ENCODE measurements around the gene CCNF.
A peak's percentile ranks its signal among the peaks of the same experiment; 100 is the strongest.

Gene CCNF

DNA sequence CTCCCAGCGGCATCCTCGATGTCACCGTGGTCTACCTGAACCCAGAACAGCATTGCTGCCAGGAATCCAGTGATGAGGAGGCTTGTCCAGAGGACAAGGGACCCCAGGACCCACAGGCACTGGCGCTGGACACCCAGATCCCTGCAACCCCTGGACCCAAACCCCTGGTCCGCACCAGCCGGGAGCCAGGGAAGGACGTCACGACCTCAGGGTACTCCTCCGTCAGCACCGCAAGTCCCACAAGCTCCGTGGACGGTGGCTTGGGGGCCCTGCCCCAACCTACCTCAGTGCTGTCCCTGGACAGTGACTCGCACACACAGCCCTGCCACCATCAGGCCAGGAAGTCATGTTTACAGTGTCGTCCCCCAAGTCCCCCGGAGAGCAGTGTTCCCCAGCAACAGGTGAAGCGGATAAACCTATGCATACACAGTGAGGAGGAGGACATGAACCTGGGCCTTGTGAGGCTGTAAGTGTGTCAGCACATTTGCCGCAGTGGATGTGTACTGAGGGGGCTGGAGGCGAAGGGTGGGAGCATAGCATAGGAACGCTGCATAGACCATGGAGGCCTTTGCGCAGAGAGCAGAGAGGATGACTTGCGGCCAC lies 27.4 kb downstream of the CCNF start:
- TF ChIP-seq, protein P1, sequence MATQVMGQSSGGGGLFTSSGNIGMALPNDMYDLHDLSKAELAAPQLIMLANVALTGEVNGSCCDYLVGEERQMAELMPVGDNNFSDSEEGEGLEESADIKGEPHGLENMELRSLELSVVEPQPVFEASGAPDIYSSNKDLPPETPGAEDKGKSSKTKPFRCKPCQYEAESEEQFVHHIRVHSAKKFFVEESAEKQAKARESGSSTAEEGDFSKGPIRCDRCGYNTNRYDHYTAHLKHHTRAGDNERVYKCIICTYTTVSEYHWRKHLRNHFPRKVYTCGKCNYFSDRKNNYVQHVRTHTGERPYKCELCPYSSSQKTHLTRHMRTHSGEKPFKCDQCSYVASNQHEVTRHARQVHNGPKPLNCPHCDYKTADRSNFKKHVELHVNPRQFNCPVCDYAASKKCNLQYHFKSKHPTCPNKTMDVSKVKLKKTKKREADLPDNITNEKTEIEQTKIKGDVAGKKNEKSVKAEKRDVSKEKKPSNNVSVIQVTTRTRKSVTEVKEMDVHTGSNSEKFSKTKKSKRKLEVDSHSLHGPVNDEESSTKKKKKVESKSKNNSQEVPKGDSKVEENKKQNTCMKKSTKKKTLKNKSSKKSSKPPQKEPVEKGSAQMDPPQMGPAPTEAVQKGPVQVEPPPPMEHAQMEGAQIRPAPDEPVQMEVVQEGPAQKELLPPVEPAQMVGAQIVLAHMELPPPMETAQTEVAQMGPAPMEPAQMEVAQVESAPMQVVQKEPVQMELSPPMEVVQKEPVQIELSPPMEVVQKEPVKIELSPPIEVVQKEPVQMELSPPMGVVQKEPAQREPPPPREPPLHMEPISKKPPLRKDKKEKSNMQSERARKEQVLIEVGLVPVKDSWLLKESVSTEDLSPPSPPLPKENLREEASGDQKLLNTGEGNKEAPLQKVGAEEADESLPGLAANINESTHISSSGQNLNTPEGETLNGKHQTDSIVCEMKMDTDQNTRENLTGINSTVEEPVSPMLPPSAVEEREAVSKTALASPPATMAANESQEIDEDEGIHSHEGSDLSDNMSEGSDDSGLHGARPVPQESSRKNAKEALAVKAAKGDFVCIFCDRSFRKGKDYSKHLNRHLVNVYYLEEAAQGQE (IDR thresholded peaks at IDR 0.05; ENCODE audit: insufficient read depth in 1 of 2, low read depth in 2 of 2, low read length in 2 of 2), result no peak
- TF ChIP-seq TAF1 (IDR thresholded peaks at IDR 0.05; ENCODE audit: borderline replicate concordance, insufficient read depth, low read length), result no peak
- TF ChIP-seq POLR2AphosphoS5 (IDR thresholded peaks at IDR 0.05; ENCODE audit: low read depth, low read length), result no peak; the same call in 1 of the 2 replicates

DNA sequence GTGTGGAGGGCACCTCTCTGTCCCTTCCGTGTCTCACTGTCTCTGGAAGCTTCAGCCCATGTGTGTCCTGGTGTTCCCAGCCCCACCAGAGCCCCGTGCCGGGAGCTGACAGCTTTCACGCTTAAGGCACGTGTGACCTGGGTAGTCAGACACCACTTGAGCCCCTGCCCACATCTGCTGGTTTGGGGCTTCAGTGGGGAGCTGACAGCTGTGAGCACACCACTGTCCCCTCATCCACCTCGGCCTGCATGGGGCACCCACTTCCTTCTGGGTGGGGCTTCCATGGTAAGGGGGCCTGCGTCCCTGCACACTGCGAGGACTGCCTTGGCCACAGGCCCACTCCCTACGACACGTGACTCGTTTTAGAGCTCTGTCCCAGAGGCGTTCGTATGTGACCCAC lies 28.0 kb downstream of the CCNF start:
- TF ChIP-seq TAF1 (IDR thresholded peaks at IDR 0.05; ENCODE audit: borderline replicate concordance, insufficient read depth, low read length) (no peak), SIN3A (IDR thresholded peaks at IDR 0.05; ENCODE audit: borderline replicate concordance, insufficient read depth, low read length) (no peak), POLR2AphosphoS5 (IDR thresholded peaks at IDR 0.05; ENCODE audit: low read depth, low read length) (no peak), FOXP2 (optimal IDR thresholded peaks at IDR 0.05; ENCODE audit: borderline replicate concordance, extremely low read depth, extremely low read length, insufficient read depth) (no peak)
- TF ChIP-seq, protein P1 (IDR thresholded peaks at IDR 0.05; ENCODE audit: insufficient read depth in 1 of 2, low read depth in 2 of 2, low read length in 2 of 2), result no peak

DNA sequence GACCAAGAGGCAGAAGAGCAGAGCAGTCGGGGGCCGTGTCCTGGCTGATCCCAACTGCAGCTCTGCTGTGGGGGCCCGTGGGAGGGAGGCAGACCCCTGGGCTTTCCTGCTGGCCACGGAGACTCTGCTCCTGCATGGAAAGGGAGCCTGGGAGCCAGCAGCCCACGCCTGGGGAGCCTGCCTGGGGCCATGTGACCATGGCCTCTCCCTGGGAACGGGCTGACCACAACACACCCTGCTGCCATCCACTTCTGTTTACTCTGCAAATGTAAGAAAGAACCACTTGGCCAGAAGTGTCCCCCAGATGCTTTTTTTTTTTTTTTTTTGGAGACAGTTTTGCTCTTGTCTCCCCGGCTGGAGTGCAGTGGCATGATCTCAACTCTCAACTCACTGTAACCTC lies 28.7 kb downstream of the CCNF start:
- TF ChIP-seq TAF1 (IDR thresholded peaks at IDR 0.05; ENCODE audit: borderline replicate concordance, insufficient read depth, low read length), result no peak

DNA sequence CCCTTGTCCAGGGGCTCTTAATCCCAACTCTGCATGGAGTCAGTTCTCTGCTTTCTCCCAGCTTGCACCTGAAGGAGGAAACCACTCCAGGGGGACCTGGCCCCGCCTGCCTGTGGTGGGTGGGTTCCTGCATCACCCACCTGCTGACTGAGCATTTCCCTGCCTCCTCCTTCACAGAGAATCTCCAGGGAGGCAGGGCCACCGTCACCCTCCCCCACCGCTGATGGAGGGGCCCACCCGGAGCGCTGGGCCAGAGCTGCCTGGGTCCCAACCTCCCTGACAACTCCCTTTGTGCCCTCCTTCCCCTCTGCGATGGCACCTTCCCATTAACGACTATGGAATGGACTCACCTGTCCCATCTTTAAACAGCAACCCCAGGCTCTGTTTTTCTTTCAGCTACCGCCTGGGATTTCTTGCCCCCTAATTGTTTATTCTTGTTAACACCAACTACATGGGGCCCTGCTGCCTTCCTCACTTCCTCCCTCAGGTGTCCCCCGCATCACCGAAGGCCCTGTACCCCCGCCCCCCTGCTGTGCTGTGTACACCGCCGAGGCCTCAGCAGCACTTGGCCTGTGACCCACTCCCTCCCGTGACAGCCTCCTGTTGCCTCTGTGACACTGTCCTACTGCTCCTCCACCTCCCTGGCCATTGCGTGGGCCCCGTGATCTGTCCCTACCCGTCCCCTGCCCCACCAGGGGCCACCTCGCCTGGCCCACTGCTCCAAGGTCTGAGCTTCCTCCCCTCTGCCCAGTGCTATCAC lies 29.8 kb downstream of the CCNF start:
- TF ChIP-seq SIN3A (IDR thresholded peaks at IDR 0.05; ENCODE audit: borderline replicate concordance, insufficient read depth, low read length) (no peak; the same call in 1 of the 2 replicates), POLR2AphosphoS5 (IDR thresholded peaks at IDR 0.05; ENCODE audit: low read depth, low read length) (peak; percentile 6; the same call in 1 of the 2 replicates)

DNA sequence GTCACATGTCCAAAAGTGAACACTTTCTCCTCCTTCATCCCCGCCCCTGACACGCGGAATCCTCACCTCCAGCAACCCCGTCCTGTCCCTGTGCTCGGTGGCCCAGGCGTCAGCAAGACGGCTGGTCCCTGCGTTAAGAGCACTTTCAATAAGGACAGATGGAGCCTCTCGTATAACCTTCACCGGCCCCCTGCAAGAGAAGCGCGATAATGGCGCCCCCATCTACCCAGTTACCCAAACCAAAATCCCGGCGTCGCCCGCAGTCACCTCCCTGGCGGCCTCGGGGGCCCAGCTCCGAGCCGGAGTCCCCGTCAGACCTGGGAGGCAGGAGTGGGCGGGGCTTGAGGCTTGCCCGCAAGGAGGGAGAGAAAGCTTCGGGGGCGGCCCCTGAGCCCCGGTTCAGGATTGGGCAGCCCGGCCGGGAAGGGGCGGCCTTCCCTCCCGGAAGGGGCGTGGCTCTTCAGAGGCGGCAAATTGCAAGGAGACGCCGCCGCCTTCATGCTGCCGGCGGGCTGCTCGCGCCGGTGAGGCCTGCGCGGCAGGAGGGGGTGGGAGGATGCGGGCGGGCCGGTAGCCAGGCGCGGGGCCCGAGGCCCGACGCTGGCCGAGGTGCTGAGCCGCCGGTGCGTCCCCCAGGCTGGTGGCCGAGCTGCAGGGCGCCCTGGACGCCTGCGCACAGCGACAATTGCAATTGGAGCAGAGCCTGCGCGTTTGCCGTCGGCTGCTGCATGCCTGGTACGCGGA lies 30.6 kb downstream of the CCNF start, which contains the start of gene TEDC2:
Gene TEDC2 (plus strand): TSS at position 463 of the 744 bp plus-strand sequence. CDS start 36 bp downstream, at position 499.
- 0 out of 2 replicates have a peak, but pooled peaks have one; percentile 64 for TF ChIP-seq SIN3A (IDR thresholded peaks at IDR 0.05; ENCODE audit: borderline replicate concordance, insufficient read depth, low read length)
- peak; percentile 30 for TF ChIP-seq FOXP2 (optimal IDR thresholded peaks at IDR 0.05; ENCODE audit: borderline replicate concordance, extremely low read depth, extremely low read length, insufficient read depth)
- TF ChIP-seq, protein P1 (IDR thresholded peaks at IDR 0.05; ENCODE audit: insufficient read depth in 1 of 2, low read depth in 2 of 2, low read length in 2 of 2), result peak; percentile 62 to 85; a peak in 3 of 4 replicates
- peak; percentile 40; the same call in 1 of the 2 replicates for TF ChIP-seq POLR2AphosphoS5 (IDR thresholded peaks at IDR 0.05; ENCODE audit: low read depth, low read length)
- no peak; the same call in 1 of the 2 replicates for TF ChIP-seq TAF1 (IDR thresholded peaks at IDR 0.05; ENCODE audit: borderline replicate concordance, insufficient read depth, low read length)

DNA sequence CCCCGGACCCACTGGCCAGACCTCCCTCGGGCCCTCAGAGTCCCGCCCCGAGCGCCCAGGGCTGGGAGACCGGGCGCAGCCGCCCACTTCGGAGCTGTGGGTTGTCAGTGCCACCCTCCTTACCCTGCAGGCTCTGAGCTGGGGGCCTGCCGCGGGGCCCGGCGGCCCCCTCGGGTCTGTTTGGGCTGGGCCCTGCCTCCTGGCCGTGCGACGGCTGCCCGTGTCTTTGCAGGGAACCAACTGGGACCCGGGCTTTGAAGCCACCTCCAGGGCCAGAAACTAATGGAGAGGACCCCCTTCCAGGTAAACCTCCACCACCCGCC lies 31.1 kb downstream of the CCNF start:
- TF ChIP-seq TAF1 (IDR thresholded peaks at IDR 0.05; ENCODE audit: borderline replicate concordance, insufficient read depth, low read length) (no peak), POLR2AphosphoS5 (IDR thresholded peaks at IDR 0.05; ENCODE audit: low read depth, low read length) (no peak), FOXP2 (optimal IDR thresholded peaks at IDR 0.05; ENCODE audit: borderline replicate concordance, extremely low read depth, extremely low read length, insufficient read depth) (no peak), SIN3A (IDR thresholded peaks at IDR 0.05; ENCODE audit: borderline replicate concordance, insufficient read depth, low read length) (no peak)
- TF ChIP-seq, protein P1 (IDR thresholded peaks at IDR 0.05; ENCODE audit: insufficient read depth in 1 of 2, low read depth in 2 of 2, low read length in 2 of 2), result no peak

Data from PFSK-1 (cell line).